Subcutaneous adipose tissue (tissue), 4 donors: ENCODE measurements around the gene MVK. TPM values are rescaled to one million over a fixed set of nuclear protein-coding genes. Genes with fewer than 3 reads are reported as not detected.

Source experiments
- total RNA-seq, 4 donors: library from RNA; depleted of rRNA; stranded (reverse); fragments of >200 nt; gene quantifications; one replicate each; pipeline ENCODE4 v1.1.0, GENCODE V29; 2016
- TF ChIP-seq, protein P1 (sequence below): fragments of 450-650 bp; IDR thresholded peaks from one replicate; pipeline ENCODE4 v1.5.1; 2016; ENCODE audit warnings: low read depth, mild to moderate bottlenecking, control low read depth, antibody characterized with exemption, moderate library complexity

The MVK gene
- total RNA-seq, 4 donors from 2014 or later: 5.4 to 15.1 (median 11.5) TPM

DNA sequence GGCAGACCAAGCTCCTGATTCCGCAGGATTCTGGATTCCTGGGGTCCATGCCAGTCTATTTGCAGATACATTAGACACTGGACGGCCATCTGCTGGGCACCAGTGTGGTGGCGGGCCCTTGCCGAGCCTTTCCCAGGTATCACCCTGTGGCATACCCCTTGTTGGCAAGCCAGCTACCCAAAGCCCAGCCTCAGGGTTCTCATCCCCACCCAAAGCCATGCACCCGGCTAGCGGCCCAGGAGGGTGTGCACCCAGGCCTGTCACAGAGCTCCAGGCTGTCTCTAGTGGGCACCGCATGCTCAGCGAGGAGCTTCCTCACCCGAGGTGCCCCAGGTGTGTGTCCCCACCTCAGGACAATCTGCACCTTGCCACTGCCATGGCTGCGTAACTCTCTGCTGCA lies 14.0 kb upstream of the MVK start:
- TF ChIP-seq, protein P1, sequence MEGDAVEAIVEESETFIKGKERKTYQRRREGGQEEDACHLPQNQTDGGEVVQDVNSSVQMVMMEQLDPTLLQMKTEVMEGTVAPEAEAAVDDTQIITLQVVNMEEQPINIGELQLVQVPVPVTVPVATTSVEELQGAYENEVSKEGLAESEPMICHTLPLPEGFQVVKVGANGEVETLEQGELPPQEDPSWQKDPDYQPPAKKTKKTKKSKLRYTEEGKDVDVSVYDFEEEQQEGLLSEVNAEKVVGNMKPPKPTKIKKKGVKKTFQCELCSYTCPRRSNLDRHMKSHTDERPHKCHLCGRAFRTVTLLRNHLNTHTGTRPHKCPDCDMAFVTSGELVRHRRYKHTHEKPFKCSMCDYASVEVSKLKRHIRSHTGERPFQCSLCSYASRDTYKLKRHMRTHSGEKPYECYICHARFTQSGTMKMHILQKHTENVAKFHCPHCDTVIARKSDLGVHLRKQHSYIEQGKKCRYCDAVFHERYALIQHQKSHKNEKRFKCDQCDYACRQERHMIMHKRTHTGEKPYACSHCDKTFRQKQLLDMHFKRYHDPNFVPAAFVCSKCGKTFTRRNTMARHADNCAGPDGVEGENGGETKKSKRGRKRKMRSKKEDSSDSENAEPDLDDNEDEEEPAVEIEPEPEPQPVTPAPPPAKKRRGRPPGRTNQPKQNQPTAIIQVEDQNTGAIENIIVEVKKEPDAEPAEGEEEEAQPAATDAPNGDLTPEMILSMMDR: no peak

DNA sequence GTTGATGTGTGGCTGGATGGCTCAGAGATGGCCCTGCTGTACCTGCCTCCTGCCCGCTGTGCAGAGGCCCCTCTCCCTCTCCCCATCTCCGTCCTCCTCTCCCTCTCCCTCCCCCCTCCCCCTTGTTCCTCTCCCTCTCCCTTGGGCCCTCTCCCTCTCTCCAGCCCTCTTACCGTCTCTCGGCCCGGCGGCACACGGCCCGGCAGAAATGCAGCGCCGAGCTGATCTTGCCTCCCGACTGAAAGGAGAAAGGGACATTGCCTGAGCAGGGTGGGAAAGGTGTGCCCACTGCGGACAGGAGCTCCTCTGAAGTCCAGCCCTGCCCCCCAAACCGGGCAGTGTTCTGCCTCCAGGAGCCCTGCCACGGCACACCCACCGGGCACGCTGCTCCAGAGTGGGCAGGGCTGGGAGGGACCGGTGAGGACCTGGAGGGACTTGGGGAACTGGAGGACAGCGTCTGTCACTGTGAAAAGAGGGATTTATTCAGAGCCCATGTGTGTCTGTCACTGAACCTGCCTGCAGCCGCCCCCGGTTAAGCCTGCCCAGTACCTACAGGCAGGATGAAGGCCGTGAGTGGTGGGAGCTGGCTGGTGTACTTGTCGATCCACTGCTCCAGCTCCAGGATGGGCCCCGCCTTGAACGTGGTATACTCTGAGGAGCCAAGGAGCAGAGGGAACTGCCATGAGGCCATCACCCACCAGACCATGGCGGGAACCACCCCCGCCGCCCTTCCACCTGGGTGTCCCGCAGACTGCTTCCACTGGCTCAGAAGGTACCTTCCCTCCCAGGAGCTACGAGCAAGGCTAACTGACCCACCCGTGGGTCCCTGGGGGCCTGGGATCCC lies 12.5 kb upstream of the MVK start:
- TF ChIP-seq, protein P1: no peak

DNA sequence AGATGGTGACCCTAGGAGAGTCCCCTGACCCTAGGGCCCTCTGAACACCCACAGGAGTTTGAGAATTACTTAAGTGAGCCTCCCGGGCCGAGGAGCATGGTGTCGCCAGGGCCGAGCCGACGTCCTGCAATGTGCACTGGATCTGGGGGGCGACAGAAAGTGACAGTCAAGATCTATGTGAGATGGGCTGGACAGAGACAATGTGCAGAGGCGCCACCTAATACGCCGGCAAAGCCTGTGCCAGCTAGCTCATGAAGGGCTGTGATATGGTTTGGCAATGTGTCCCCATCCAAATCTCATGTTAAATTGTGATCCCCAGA lies 11.9 kb upstream of the MVK start:
- TF ChIP-seq, protein P1: no peak

DNA sequence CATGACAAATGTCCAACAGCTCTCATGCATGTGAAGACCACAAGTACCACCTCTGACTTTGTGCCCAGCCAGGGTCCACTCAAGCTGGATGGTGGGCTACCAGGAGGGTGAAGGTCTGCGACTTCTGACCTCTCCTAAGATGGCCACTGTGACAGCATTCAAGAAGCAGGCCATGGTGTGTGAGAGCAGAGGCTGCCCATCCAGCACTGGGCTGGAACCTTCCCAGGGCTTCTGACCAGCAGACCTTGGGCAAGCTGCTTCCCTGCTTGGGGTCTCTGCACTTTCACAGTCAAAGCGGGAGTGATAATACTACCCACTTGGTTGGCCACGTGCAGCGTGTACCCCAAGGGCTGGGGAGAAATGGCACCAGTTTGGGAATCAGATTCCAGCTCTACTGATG lies 10.7 kb upstream of the MVK start:
- TF ChIP-seq, protein P1: no peak

DNA sequence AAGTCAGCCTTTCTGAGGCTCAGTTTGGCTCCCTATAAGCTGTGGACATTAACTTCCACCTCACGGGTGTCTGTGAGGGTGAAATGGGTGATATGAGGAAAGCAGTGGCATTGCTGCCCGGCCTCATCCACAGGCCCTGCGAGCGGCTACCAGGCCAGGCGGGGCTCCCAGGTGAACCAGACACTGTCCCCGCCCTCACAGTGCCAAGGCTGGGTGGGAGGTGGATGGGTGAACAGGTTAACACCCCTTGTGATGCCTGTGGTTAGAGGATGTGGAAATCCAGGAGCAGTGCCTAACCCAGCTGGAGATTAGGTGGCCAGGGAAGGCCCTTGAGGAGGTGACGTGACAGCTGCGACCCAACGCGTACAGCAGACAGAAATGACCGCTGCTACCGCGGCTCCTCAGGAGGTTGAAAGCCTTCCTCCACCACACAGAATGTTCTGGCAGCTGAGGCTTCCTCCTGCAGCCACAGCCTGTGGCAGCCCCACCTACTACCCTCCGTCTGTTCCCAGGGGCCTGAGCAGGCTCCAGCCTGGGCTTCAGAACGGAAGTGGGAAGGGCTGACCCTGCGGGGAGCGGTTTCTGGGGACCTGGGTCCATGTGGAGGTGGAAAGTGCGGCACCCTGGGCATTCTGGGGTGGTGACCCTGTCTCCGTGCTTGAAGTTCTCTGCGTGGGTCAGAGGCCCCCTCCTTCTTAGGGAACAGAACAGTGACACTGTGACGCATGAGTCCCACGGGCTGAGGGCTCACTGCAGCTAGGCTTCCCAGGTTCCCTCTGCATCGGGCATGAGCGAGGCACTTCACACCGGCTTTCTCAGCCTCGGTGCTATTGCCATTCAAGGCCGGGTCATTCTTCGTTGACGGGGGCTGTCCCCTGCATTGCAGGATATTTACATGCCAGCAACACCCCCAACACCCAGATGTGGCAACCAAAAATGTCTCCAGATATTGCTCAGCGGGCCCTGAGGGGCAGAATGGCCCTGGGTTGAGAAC lies 10.0 kb upstream of the MVK start:
- TF ChIP-seq, protein P1: no peak

DNA sequence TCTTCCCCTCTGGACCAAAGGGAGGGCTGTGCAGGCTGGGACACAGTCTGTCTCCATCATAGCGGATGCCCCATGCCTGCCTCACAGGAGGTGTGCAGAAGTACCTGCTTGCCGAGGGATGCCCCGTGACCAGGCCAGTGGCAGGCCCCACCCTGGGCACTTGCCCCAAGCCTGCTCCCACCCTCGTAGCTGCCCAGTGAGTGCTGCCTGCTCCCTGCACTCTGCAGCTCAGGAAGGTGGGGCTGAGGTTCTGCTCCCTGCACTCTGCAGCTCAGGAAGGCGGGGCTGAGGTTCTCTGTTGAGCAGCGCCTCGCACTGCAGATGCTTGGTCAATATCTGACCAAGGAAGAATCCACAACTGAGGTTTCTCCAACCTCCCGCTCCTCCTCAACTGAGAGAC lies 7.2 kb upstream of the MVK start:
- TF ChIP-seq, protein P1: no peak

DNA sequence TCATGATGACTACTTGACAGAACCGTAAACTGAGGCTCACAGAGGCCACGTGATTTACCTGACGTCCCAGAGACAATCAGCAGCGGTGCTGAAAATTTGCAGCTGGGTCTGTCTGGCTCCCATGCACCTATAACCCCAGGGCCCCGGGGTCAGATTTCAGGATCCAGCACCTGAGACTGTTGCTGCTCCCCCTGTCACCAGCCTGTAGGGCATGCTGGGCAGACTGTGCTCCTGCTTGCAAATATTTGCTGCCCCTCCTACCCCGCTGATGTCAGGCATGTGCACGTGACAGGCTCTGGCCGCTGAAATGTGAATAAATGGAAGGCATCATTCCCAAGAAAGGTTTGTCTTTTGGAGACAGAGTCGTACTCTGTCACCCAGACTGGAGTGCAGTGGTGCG lies 6.3 kb upstream of the MVK start:
- TF ChIP-seq, protein P1: no peak
